Kidney epithelial cell (primary cell): Measurements from ENCODE around the gene NNMT. TPM values are rescaled to one million over a fixed set of nuclear protein-coding genes. Genes with fewer than 3 reads are reported as not detected.

Experiments used
- DNase-seq: peaks from one replicate; pipeline ENCODE4 v3.0.0-alpha.2; 2010; ENCODE audit warnings: low read depth
- H3K27me3 ChIP-seq: 2 replicates; pipeline ENCODE4 v1.6.0; 2011; ENCODE audit warnings: low read length; ENCODE audit not compliant: control insufficient read depth, insufficient read depth
- H3K36me3 ChIP-seq: 2 replicates; pipeline ENCODE4 v1.5.1; 2011; ENCODE audit warnings: low read length; ENCODE audit not compliant: control insufficient read depth, insufficient read depth
- H3K4me3 ChIP-seq: 2 replicates; pipeline ENCODE4 v1.5.1; 2011; ENCODE audit warnings: low read depth, mild to moderate bottlenecking, control low read depth, low read length
- CTCF ChIP-seq: IDR thresholded peaks from 2 replicates; pipeline ENCODE4 v1.5.1; 2011; ENCODE audit warnings: mild to moderate bottlenecking, moderate library complexity, low read length, control low read depth, inconsistent platforms; ENCODE audit not compliant: insufficient read depth, poor library complexity, severe bottlenecking
- total RNA-seq: library from RNA; depleted of rRNA; stranded (reverse); fragments of >200 nt; gene quantifications from 2 replicates; pipeline ENCODE4 v1.2.3, GENCODE V29; 2015

Gene NNMT
- total RNA-seq, 1 donor from 2014 or later: 470 TPM

- DNase-seq: no peak
- H3K4me3 ChIP-seq: no peak overlapping the region
- H3K27me3 ChIP-seq: no peaks in the 10 kb centered on the region
- no peak for TF ChIP-seq CTCF
- no peaks in the 10 kb centered on the region for H3K36me3 ChIP-seq
Measured at GRCh38 chr11:114283422-114283821, 12.8 kb upstream of the NNMT start.

- no peaks in the 10 kb centered on the region for H3K27me3 ChIP-seq
- no peak for DNase-seq
- H3K36me3 ChIP-seq: no peaks in the 10 kb centered on the region
- no peak overlapping the region for H3K4me3 ChIP-seq
- no peak for TF ChIP-seq CTCF
Measured at GRCh38 chr11:114284021-114284420, 12.2 kb upstream of the NNMT start.

GRCh38 chr11:114284914-114285313, 11.3 kb upstream of the NNMT start:
- Histone ChIP-seq H3K27me3 (no peaks in the 10 kb centered on the region), H3K36me3 (no peaks in the 10 kb centered on the region), H3K4me3 (no peak overlapping the region)
- no peak for TF ChIP-seq CTCF
- no peak for DNase-seq

- DNase-seq: no peak
- Histone ChIP-seq H3K27me3 (no peaks in the 10 kb centered on the region), H3K4me3 (no peak overlapping the region), H3K36me3 (no peaks in the 10 kb centered on the region)
- no peak for TF ChIP-seq CTCF
Measured at GRCh38 chr11:114285599-114285998, 10.6 kb upstream of the NNMT start.

GRCh38 chr11:114286229-114286628, 10.0 kb upstream of the NNMT start:
- H3K36me3 ChIP-seq: no peaks in the 10 kb centered on the region
- no peak overlapping the region for H3K4me3 ChIP-seq
- H3K27me3 ChIP-seq: no peaks in the 10 kb centered on the region
- no peak for DNase-seq
- no peak for TF ChIP-seq CTCF

GRCh38 chr11:114287154-114287553, 9.0 kb upstream of the NNMT start:
- no peak for TF ChIP-seq CTCF
- DNase-seq: no peak

More at GRCh38 chr11:114287154-114287553, 9.0 kb upstream of the NNMT start:
- no peaks in the 10 kb centered on the region for H3K36me3 ChIP-seq
- no peaks in the 10 kb centered on the region for H3K27me3 ChIP-seq
- no peak overlapping the region for H3K4me3 ChIP-seq
